Colonic mucosa (tissue), 4 donors: ENCODE results near the gene LTBP3. TPM values are rescaled to one million over a fixed set of nuclear protein-coding genes. Genes with fewer than 3 reads are reported as not detected.

Experiments used
- DNase-seq: peaks from one replicate; pipeline ENCODE4 v3.0.0-alpha.2; 2020
- H3K27ac ChIP-seq: fragments of 200-600 bp; one replicate; pipeline ENCODE4 v1.8.0; 2021
- H3K27me3 ChIP-seq: fragments of 200-600 bp; one replicate; pipeline ENCODE4 v1.8.0; 2021
- H3K36me3 ChIP-seq: fragments of 200-600 bp; one replicate; pipeline ENCODE4 v1.8.0; 2021
- H3K4me1 ChIP-seq: fragments of 200-600 bp; one replicate; pipeline ENCODE4 v1.8.0; 2021; ENCODE audit warnings: mild to moderate bottlenecking
- H3K4me3 ChIP-seq: fragments of 200-600 bp; one replicate; pipeline ENCODE4 v1.8.0; 2021
- H3K9ac ChIP-seq, 2 donors: one replicate each; pipeline ENCODE4 v1.7.0; 2013; ENCODE audit warnings: control low read depth in 2 of 2, low read depth in 2 of 2, low read length in 2 of 2
- H3K9me3 ChIP-seq: fragments of 200-600 bp; one replicate; pipeline ENCODE4 v1.8.0; 2021
- CTCF ChIP-seq: fragments of 200-600 bp; IDR thresholded peaks from one replicate; pipeline ENCODE4 v1.8.0; 2022; ENCODE audit warnings: antibody characterized with exemption, mild to moderate bottlenecking
- intact Hi-C: fragments of 100-400 bp; cut with DNase I; formaldehyde crosslinking; loops from one replicate; pipeline ENCODE4 v1.14.1; 2022
- total RNA-seq, 2 donors: library from RNA; stranded (reverse); fragmentation: NEBNext Ultra II Directional in 1 of 2; extraction: Animal tissue kit (Norgen Biotek cat#: 25700) in 1 of 2; gene quantifications; one replicate each; pipeline ENCODE4 v1.2.1, GENCODE V29; 2021
- donor health status: healthy.
- donor health status: DM: no; HTN: no; CAD: no.
- donor health status: DM: no; HTN: no; CAD: no.

The LTBP3 gene
- total RNA-seq, 2 donors from 2014 or later, result 27.3 to 31.1 TPM

GRCh38 chr11:65576232-65576866 is 18.2 kb upstream of the LTBP3 start:
- Histone ChIP-seq H3K4me1 (peaks cover 43% of the 10 kb centered on the region), H3K27me3 (no peaks in the 10 kb centered on the region), H3K27ac (peak overlapping the region; percentile 89), H3K9me3 (no peaks in the 10 kb centered on the region), H3K9ac (peak overlapping the region; percentile 89 to 96), H3K4me3 (peak overlapping the region; percentile 91), H3K36me3 (peaks cover 12% of the 10 kb centered on the region)
- TF ChIP-seq CTCF, result no peak
- no peak for DNase-seq
- intact Hi-C loops, result no loop called here

GRCh38 chr11:65575568-65576231 is 17.5 kb upstream of the LTBP3 start, which contains the start of gene EHBP1L1:
Gene EHBP1L1, plus strand, starts transcription at chr11:65576053. Its CDS starts 250 bp downstream, at chr11:65576303.
- no peaks in the 10 kb centered on the region for H3K9me3 ChIP-seq
- no peak for TF ChIP-seq CTCF
- peaks cover 48% of the 10 kb centered on the region for H3K4me1 ChIP-seq
- intact Hi-C loops, result no loop called here
- DNase-seq, result peak; percentile 76
- peak within 1 kb of the TSS; percentile 89 for H3K27ac ChIP-seq
- H3K9ac ChIP-seq, result peak within 1 kb of the TSS; percentile 89 to 96
- peaks cover 8% of the 10 kb centered on the region for H3K36me3 ChIP-seq
- H3K4me3 ChIP-seq, result peak within 1 kb of the TSS; percentile 91
- H3K27me3 ChIP-seq, result no peaks in the 10 kb centered on the region

- Histone ChIP-seq H3K4me3 (peak overlapping the region; percentile 91), H3K9me3 (no peaks in the 10 kb centered on the region), H3K27ac (peak overlapping the region; percentile 89), H3K27me3 (no peaks in the 10 kb centered on the region), H3K9ac (peak overlapping the region; percentile 68 to 84), H3K4me1 (peaks cover 48% of the 10 kb centered on the region), H3K36me3 (peaks cover 2% of the 10 kb centered on the region)
- intact Hi-C loops, result no loop called here
- no peak for TF ChIP-seq CTCF
- DNase-seq, result peak; percentile 73
These were observed 16.8 kb upstream of the LTBP3 start for GRCh38 chr11:65574811-65575567.

- Histone ChIP-seq H3K4me1 (peaks cover 48% of the 10 kb centered on the region), H3K4me3 (peak overlapping the region; percentile 91), H3K27ac (peak overlapping the region; percentile 89), H3K9me3 (no peaks in the 10 kb centered on the region), H3K9ac (peak overlapping the region; percentile 68 to 84), H3K27me3 (no peaks in the 10 kb centered on the region), H3K36me3 (no peaks in the 10 kb centered on the region)
- peak; percentile 87 for DNase-seq
- intact Hi-C loops, result no loop called here
- peak; percentile 98 for TF ChIP-seq CTCF
These were observed 16.1 kb upstream of the LTBP3 start for GRCh38 chr11:65574109-65574810.
